Mononuclear cell (primary cell): ENCODE data around the gene ST13. TPM values are rescaled to one million over a fixed set of nuclear protein-coding genes. Genes with fewer than 3 reads are reported as not detected.
A peak's percentile ranks its signal among the peaks of the same experiment; 100 is the strongest.

Source experiments
- H3K27me3 ChIP-seq: 2 replicates; pipeline ENCODE4 v1.6.0; 2011; ENCODE audit warnings: low read length, control low read depth; ENCODE audit not compliant: insufficient read depth
- H3K4me1 ChIP-seq: 2 replicates; pipeline ENCODE4 v1.5.1; 2011; ENCODE audit warnings: mild to moderate bottlenecking, low read length, control low read depth; ENCODE audit not compliant: insufficient read depth
- H3K4me3 ChIP-seq: 2 replicates; pipeline ENCODE4 v1.5.1; 2011; ENCODE audit warnings: mild to moderate bottlenecking, low read length, moderate library complexity
- H3K9me3 ChIP-seq: 2 replicates; pipeline ENCODE4 v1.5.1; 2011; ENCODE audit warnings: low read depth, mild to moderate bottlenecking, control low read depth, low read length
- total RNA-seq: library from RNA; depleted of rRNA; stranded (reverse); fragments of >200 nt; gene quantifications from one replicate; pipeline ENCODE4 v1.2.3, GENCODE V29; 2012

Gene ST13
- total RNA-seq, 1 donor = 152 TPM

- H3K4me1 ChIP-seq = peaks cover 27% of the 10 kb centered on the region
- H3K27me3 ChIP-seq = no peaks in the 10 kb centered on the region
- H3K9me3 ChIP-seq = no peaks in the 10 kb centered on the region
- H3K4me3 ChIP-seq = peak within 1 kb of the TSS; percentile 96
Measured at GRCh38 chr22:40818747-40819598, 37.5 kb downstream of the ST13 start, which contains the start of gene SLC25A17. TSS of gene SLC25A17 (minus strand) at chr22:40819346. CDS start at chr22:40819248, 98 bp downstream.

GRCh38 chr22:40818192-40818746 is 38.2 kb downstream of the ST13 start:
- Histone ChIP-seq H3K4me1 (peaks cover 27% of the 10 kb centered on the region), H3K27me3 (no peaks in the 10 kb centered on the region), H3K9me3 (no peaks in the 10 kb centered on the region), H3K4me3 (peak overlapping the region; percentile 96)

GRCh38 chr22:40817737-40818136 is 38.7 kb downstream of the ST13 start:
- no peaks in the 10 kb centered on the region for H3K27me3 ChIP-seq
- peaks cover 27% of the 10 kb centered on the region for H3K4me1 ChIP-seq
- no peak overlapping the region for H3K4me3 ChIP-seq
- H3K9me3 ChIP-seq = no peaks in the 10 kb centered on the region

DNA sequence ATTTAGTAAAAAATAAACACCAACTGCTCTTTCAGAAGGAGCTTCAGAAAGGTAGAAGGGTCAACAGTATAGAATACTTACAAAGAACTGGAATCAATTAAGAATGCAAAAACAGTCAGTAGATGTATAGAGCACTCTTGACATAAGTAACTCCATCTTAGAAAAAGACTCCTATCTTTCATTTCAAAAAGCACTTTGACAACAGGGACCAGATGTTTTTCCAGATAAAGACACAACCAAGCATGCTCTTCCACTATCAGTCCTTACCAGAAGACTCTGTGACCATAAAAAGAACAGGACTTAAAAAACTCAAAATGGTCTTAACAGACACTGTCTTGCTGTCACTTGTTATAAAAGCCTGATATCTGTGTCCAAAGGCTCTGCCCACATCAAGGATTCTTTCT is 42.5 kb downstream of the ST13 start:
- H3K9me3 ChIP-seq = no peaks in the 10 kb centered on the region
- no peaks in the 10 kb centered on the region for H3K27me3 ChIP-seq
- H3K4me3 ChIP-seq = no peak overlapping the region
- H3K4me1 ChIP-seq = peaks cover 19% of the 10 kb centered on the region

- no peaks in the 10 kb centered on the region for H3K9me3 ChIP-seq
- no peak overlapping the region for H3K4me3 ChIP-seq
- H3K4me1 ChIP-seq = no peaks in the 10 kb centered on the region
- no peaks in the 10 kb centered on the region for H3K27me3 ChIP-seq
Measured at GRCh38 chr22:40808018-40808841, 48.2 kb downstream of the ST13 start.

DNA sequence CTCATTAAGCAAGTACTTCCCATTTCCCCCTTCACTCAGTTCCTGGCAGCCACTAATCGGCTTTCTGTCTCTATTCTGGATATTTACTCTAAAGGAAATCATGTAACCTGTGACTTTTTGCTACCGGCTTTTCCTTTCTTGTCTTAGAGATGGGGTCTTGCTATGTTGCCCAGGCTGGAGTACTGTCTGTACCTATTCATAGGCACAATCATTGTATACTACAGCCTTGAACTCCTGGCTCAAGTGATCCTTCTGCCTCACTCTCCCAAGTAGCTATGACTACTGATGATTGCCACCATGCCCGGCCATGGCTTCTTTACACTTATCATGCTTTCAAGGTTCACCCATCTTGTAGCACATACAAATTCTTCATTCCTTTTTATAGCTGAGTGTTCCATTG is 49.7 kb downstream of the ST13 start:
- Histone ChIP-seq H3K27me3 (no peaks in the 10 kb centered on the region), H3K4me1 (no peaks in the 10 kb centered on the region), H3K9me3 (no peaks in the 10 kb centered on the region), H3K4me3 (no peak overlapping the region)

- Histone ChIP-seq H3K4me3 (no peak overlapping the region), H3K4me1 (no peaks in the 10 kb centered on the region), H3K9me3 (no peaks in the 10 kb centered on the region), H3K27me3 (no peaks in the 10 kb centered on the region)
Measured at GRCh38 chr22:40805699-40806203, 50.7 kb downstream of the ST13 start.

DNA sequence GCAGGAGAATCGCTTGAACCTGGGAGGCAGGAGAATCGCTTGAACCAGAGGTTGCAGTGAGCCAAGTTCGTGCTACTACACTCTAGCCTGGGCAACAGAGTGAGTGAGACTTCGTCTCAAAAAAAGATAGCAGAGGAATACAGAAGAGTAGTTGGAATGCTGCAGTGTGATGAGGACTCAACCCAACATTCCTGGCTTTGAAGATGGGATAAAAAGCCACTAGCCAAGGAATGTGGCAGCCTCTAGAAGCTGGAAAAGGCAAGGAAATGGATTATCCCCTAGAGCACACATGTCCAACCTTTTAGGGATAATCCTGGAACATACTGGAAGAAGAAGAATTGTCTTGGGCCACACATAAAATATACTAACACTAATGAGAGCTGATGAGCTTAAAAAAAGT is 51.2 kb downstream of the ST13 start:
- Histone ChIP-seq H3K9me3 (no peaks in the 10 kb centered on the region), H3K27me3 (no peaks in the 10 kb centered on the region), H3K4me1 (no peaks in the 10 kb centered on the region), H3K4me3 (no peak overlapping the region)

DNA sequence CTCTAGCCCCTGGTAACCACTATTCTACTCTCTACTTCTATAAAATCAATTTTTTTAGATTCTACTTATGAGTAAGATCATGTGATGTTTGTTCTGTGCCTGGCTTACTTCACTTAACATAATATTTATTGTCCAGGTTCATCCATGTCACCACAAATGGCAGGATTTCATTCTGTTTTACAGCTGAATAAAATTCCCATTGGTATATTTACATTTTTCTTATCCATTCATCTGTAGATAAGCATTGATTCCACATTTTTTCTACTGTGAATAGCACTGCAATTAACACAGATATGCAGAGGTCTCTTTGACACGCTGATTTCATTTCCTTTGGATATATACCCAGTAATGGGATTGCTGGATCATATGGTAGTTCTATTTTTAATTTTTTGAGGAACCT is 53.1 kb downstream of the ST13 start:
- no peaks in the 10 kb centered on the region for H3K4me1 ChIP-seq
- H3K27me3 ChIP-seq = no peaks in the 10 kb centered on the region
- no peaks in the 10 kb centered on the region for H3K9me3 ChIP-seq
- no peak overlapping the region for H3K4me3 ChIP-seq

DNA sequence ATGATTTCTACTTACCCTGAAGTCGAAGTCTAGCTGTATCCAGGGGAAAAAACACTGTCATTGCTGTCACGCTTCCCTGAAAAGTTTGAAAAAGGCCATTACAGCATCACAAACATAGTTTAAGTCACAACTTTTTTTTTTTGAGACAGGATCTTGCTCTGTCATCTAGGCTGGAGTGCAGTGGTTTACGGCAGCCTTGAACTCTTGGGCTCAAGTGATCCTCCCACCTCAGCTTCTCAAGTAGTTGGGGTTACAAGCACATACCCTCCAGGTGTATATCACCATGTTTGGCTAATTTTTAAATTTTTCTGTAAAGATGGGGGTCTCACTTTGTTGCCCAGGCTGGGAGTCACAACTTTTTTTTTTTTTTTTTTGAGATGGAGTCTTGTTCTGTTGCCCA is 57.4 kb downstream of the ST13 start:
- no peaks in the 10 kb centered on the region for H3K27me3 ChIP-seq
- no peak overlapping the region for H3K4me3 ChIP-seq
- no peaks in the 10 kb centered on the region for H3K4me1 ChIP-seq
- no peaks in the 10 kb centered on the region for H3K9me3 ChIP-seq

GRCh38 chr22:40797427-40797826 is 59.0 kb downstream of the ST13 start:
- Histone ChIP-seq H3K27me3 (no peaks in the 10 kb centered on the region), H3K9me3 (no peaks in the 10 kb centered on the region), H3K4me1 (no peaks in the 10 kb centered on the region), H3K4me3 (no peak overlapping the region)

DNA sequence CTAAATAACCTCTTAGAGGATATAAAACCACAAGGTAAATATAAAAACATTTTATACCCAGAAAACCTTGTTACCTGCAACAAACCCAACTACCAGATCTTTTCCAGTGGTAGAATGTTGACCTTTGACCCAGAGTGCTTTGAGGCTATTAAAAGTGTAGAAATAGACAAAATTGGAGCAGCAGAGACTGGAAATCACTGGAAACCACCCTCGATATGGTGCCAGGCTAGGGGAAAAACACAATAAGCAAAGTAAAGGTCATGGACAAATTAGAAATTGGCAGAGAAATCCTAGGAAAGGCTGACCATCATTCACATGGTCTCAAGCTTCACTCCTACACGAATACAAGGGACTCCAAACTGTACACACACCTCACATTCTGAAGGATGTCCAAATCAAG is 64.0 kb downstream of the ST13 start:
- no peaks in the 10 kb centered on the region for H3K4me1 ChIP-seq
- H3K4me3 ChIP-seq = no peak overlapping the region
- no peaks in the 10 kb centered on the region for H3K9me3 ChIP-seq
- no peaks in the 10 kb centered on the region for H3K27me3 ChIP-seq

DNA sequence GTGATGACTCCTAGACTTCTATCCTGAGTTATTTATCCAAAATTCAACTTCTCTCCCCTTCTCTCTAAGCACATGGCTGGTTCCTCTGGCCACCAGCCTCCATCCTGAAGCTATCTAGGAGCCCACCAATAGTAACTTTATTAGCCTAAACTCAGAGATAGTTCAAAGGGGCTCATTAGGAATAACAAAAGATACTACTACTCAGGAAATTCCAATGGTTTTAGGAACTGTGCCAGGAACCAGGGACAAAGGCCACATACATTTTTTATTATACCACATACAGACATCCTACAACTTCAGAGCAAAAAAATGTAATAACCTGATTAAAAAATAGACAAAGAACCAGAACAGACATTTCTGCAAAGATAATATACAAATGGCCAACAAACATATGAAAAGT is 65.2 kb downstream of the ST13 start:
- H3K27me3 ChIP-seq = no peaks in the 10 kb centered on the region
- no peak overlapping the region for H3K4me3 ChIP-seq
- H3K9me3 ChIP-seq = no peaks in the 10 kb centered on the region
- no peaks in the 10 kb centered on the region for H3K4me1 ChIP-seq

DNA sequence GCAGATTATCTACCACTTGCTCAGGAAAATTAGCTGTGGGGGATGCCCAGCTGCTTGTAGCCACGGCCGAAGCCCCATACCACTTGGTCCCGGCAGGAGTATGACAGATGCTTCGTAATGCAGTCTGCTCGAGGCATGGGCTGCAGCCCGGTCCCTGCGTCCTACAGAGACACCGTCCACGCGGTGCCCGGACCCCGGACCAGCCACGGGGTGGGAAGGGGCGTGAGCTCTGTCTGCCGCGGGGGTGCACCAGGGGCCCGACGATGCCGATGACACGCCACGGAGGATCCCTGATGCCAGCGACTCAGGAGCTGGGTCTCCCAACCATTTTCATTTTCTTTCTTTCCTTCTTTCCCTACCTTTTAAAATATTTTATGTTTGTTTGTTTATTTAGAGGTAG is 67.3 kb downstream of the ST13 start:
- Histone ChIP-seq H3K9me3 (no peaks in the 10 kb centered on the region), H3K4me1 (no peaks in the 10 kb centered on the region), H3K4me3 (no peak overlapping the region), H3K27me3 (no peaks in the 10 kb centered on the region)

- Histone ChIP-seq H3K27me3 (no peaks in the 10 kb centered on the region), H3K9me3 (no peaks in the 10 kb centered on the region), H3K4me1 (no peaks in the 10 kb centered on the region), H3K4me3 (no peak overlapping the region)
Measured at GRCh38 chr22:40782521-40782920, 73.9 kb downstream of the ST13 start.
